Measurements from ENCODE around the gene POMC. TPM values are rescaled to one million over a fixed set of nuclear protein-coding genes. Genes with fewer than 3 reads are reported as not detected.

The POMC gene
- total and polyA plus RNA-seq, 2 of the 4 experiments (the other 2 are of a cell fraction) = 0.17 TPM; not detected in 1

DNA sequence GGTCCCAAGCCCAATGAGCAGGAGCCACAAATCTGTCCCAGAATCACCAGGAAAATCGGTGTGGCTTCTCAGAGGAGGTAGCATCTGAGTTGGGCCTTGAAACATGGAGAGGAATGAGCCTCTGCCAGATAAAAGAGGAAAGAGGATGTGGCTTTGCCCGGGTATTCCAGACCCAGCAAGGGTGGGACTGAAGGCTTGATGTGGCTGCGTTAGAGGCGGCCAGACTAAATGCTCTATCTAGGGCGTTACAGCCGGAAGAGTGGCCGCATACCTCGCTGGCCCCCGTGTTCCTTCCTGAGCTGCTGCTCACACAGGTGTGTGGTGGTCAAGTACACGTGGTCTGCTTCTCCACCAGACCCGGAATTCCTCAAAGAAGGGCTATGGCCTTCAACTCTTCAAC, 33.9 kb upstream of the POMC start:
- H3K27ac ChIP-seq (ENCODE audit: insufficient read depth, low read length) = no peak overlapping the region
- no peak overlapping the region for H3K18ac ChIP-seq (ENCODE audit: low read depth, low read length)
- no peak overlapping the region for H2BK20ac ChIP-seq (ENCODE audit: low read depth, low read length)
- ATAC-seq (ENCODE audit: low read depth) (no peak), DNase-seq (no peak)
- WGBS, 2 experiments (ENCODE audit: extremely low coverage in 2 of 2, insufficient read length in 1 of 2) = 67% methylated on average over 1 of the region's 11 CpGs; no CpG with 5 or more reads in 1 of the 2 experiments
- H4K91ac ChIP-seq (ENCODE audit: insufficient read depth, low read depth, low read length) = no peak overlapping the region
- TF ChIP-seq MAZ (IDR thresholded peaks at IDR 0.05; ENCODE audit: borderline replicate concordance, low read depth, low read length) (no peak), POLR2A (IDR thresholded peaks at IDR 0.05; ENCODE audit: low read depth, low read length) (no peak), USF2 (IDR thresholded peaks at IDR 0.05; ENCODE audit: low read depth, low read length) (no peak), RFX5 (IDR thresholded peaks at IDR 0.05; ENCODE audit: low read depth, low read length) (no peak), MXI1 (IDR thresholded peaks at IDR 0.05; ENCODE audit: borderline replicate concordance, low read depth, low read length) (no peak), RCOR1 (IDR thresholded peaks at IDR 0.05; ENCODE audit: insufficient replicate concordance, low read length) (no peak), CHD1 (IDR thresholded peaks at IDR 0.05; ENCODE audit: low read depth, low read length) (no peak), BHLHE40 (IDR thresholded peaks at IDR 0.05; ENCODE audit: low read depth, low read length) (no peak), ELK1 (IDR thresholded peaks at IDR 0.05; ENCODE audit: borderline replicate concordance, low read depth, low read length) (no peak), CEBPB (IDR thresholded peaks at IDR 0.05; ENCODE audit: low read depth, low read length) (no peak), NFE2L2 (IDR thresholded peaks at IDR 0.05; ENCODE audit: low read depth, low read length) (no peak), MAFK (IDR thresholded peaks at IDR 0.05; ENCODE audit: low read depth, low read length) (no peak), RAD21 (IDR thresholded peaks at IDR 0.05; ENCODE audit: low read length) (no peak)
- H4K8ac ChIP-seq (ENCODE audit: low read depth in 2 of 2, low read length in 2 of 2) = no peak overlapping the region
- no peak overlapping the region for H2AK9ac ChIP-seq (replicated peaks; ENCODE audit: low read depth, low read length, poor library complexity)
- H2AK5ac ChIP-seq (ENCODE audit: low read depth, low read length) = no peak overlapping the region
- BruUV-seq (replicated peaks) = no TSS peak
- in situ Hi-C loops (cut with MboI; ENCODE audit: low sequenced_read_pairs) = no loop called here
- intact Hi-C loops (cut with micrococcal nuclease) = no loop called here
- CTCF ChIA-PET = no interaction called here
- no peaks in the 10 kb centered on the region for H3K36me3 ChIP-seq (ENCODE audit: control insufficient read depth, insufficient read depth, low read length)
- H3K4me1 ChIP-seq (ENCODE audit: control insufficient read depth, insufficient read depth, low read length) = peaks cover 1% of the 10 kb centered on the region; the same call in 1 of the 2 replicates
- no peaks in the 10 kb centered on the region for H3K79me1 ChIP-seq (ENCODE audit: low read depth in 1 of 2, low read length in 2 of 2)
- no peak overlapping the region for H3K9ac ChIP-seq (ENCODE audit: low read depth, low read length)
- no peak overlapping the region for H2BK120ac ChIP-seq (ENCODE audit: low read depth, low read length)
- H4K5ac ChIP-seq (ENCODE audit: low read depth, low read length) = no peak overlapping the region
- H3K4ac ChIP-seq (ENCODE audit: low read depth, low read length) = no peak overlapping the region
- H2AFZ ChIP-seq (replicated peaks; ENCODE audit: low read length, poor library complexity) = no peak overlapping the region
- no peak overlapping the region for H2BK15ac ChIP-seq (ENCODE audit: low read depth, low read length)
- POLR2A ChIA-PET (ENCODE audit: unreplicated experiment) = no interaction called here
- H3K9me1 ChIP-seq (ENCODE audit: insufficient read depth, low read length) = no peaks in the 10 kb centered on the region
- H3K9me3 ChIP-seq (ENCODE audit: control insufficient read depth, insufficient read depth, low read length) = no peaks in the 10 kb centered on the region
- no peak overlapping the region for H2BK5ac ChIP-seq (ENCODE audit: low read depth, low read length, poor library complexity, severe bottlenecking)
- H3K4me3 ChIP-seq (ENCODE audit: insufficient read depth, low read depth, low read length) = no peak overlapping the region
- no peak overlapping the region for H3K14ac ChIP-seq (replicated peaks; ENCODE audit: low read depth, low read length)
- dilution Hi-C loops (cut with HindIII; ENCODE audit: low sequenced_read_pairs, unreplicated experiment) = no loop called here
- H4K20me1 ChIP-seq (ENCODE audit: insufficient read depth, low read length) = no peaks in the 10 kb centered on the region
- no peak overlapping the region for H3K23ac ChIP-seq (ENCODE audit: low read depth, low read length)
- no peak overlapping the region for H3K56ac ChIP-seq (ENCODE audit: extremely low read depth, insufficient read depth, low read length)
- H3K27me3 ChIP-seq (ENCODE audit: control insufficient read depth, insufficient read depth, low read length) = no peaks in the 10 kb centered on the region; the same call in 1 of the 2 replicates
- H3K4me2 ChIP-seq (ENCODE audit: low read depth, low read length) = no peak overlapping the region
